Activated naive CD8-positive, alpha-beta T cell treated with anti-CD3 and anti-CD28 coated beads, Interleukin-2, amount 50 U/mL, for 24 hours (primary cell): ENCODE data around the gene KDR.

ENCODE experiments used
- ATAC-seq: fragments of 150-1000 bp; cut with Tn5 transposase; one replicate; pipeline ENCODE4 v1.10.0; 2021
- DNase-seq: peaks from one replicate; pipeline ENCODE4 v3.0.0; 2021
- H3K27ac Mint-ChIP-seq: one replicate; pipeline ENCODE4 v1.8.0; 2021; ENCODE audit warnings: mild to moderate bottlenecking, mixed read lengths
- H3K27me3 Mint-ChIP-seq: one replicate; pipeline ENCODE4 v1.8.0; 2021; ENCODE audit warnings: mixed read lengths
- H3K36me3 Mint-ChIP-seq: one replicate; pipeline ENCODE4 v1.8.0; 2021; ENCODE audit warnings: low read depth, mixed read lengths
- H3K4me1 Mint-ChIP-seq: one replicate; pipeline ENCODE4 v1.8.0; 2021; ENCODE audit warnings: mixed read lengths
- H3K4me3 Mint-ChIP-seq: one replicate; pipeline ENCODE4 v1.8.0; 2021; ENCODE audit warnings: mild to moderate bottlenecking, moderate library complexity, mixed read lengths
- H3K9me3 Mint-ChIP-seq: one replicate; pipeline ENCODE4 v1.8.0; 2021; ENCODE audit warnings: mixed read lengths

The KDR gene

DNA sequence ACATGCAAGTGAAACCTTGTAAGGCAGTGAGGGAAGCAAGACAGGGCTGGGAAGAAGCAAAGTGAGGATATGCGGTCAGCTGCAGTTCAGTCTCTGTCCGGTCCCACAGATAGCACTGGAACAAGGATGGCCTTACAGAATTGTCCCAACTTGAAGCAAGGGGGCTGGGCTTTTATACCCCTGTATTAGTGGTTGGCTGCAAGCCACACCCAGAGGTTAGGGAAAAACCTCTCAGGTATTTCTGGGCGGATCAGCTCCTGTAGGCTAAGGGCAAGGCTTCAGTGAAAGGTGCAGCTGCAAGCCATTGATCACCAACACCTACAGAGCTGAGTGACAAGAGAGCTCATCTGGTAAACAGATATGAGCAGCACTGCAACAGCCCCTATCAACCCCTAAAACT lies 89.0 kb downstream of the KDR start:
- no peak overlapping the region for H3K4me3 Mint-ChIP-seq
- H3K36me3 Mint-ChIP-seq, result no peaks in the 10 kb centered on the region
- ATAC-seq (no peak), DNase-seq (no peak)
- H3K27me3 Mint-ChIP-seq, result peaks cover 10% of the 10 kb centered on the region
- no peak overlapping the region for H3K27ac Mint-ChIP-seq
- no peaks in the 10 kb centered on the region for H3K4me1 Mint-ChIP-seq
- peaks cover 5% of the 10 kb centered on the region for H3K9me3 Mint-ChIP-seq

DNA sequence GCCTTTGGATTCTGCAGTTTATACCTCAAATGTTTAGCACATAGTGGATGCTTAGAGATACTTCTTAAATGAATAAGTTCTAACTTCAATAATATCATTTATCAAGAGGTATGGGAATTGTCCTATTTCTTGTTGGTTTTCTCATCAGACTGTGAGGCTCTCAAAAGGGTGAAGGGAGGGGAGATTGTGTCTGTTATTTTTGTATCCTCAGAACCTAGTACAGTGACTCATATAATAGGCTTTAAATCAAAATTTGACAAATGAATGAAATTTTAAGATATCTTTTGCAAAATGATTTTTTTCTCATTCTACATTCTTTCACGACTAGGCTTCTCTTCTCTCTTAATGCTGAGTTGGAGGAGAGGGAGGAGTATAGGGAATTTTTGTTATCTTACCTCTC lies 89.5 kb downstream of the KDR start:
- Mint-ChIP-seq H3K9me3 (peaks cover 5% of the 10 kb centered on the region), H3K36me3 (no peaks in the 10 kb centered on the region), H3K4me3 (no peak overlapping the region), H3K27ac (no peak overlapping the region), H3K4me1 (no peaks in the 10 kb centered on the region), H3K27me3 (peaks cover 10% of the 10 kb centered on the region)
- DNase-seq (no peak), ATAC-seq (no peak)

DNA sequence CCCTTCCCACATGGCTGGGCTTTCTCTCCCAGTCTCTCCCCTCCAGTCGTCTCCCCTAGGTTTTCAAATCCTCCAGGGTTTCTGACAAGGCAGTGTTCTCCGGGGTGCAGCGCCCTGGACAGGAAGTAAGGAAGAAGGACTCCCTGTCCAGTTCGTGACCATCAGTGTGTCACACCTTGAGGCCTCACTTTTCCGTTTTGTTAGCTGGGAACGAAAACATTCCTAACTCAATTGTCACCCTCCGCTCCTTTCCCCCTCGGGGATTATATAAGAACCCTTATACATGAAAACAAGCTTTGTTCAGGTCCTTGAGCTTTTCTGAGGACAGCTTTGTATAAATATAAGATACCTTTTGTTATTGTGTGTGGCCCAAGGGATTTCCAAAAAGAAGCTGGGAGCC lies 92.1 kb downstream of the KDR start:
- Mint-ChIP-seq H3K4me1 (no peaks in the 10 kb centered on the region), H3K9me3 (no peaks in the 10 kb centered on the region), H3K36me3 (no peaks in the 10 kb centered on the region), H3K4me3 (no peak overlapping the region), H3K27ac (no peak overlapping the region), H3K27me3 (peaks cover 11% of the 10 kb centered on the region)
- DNase-seq (no peak), ATAC-seq (no peak)

DNA sequence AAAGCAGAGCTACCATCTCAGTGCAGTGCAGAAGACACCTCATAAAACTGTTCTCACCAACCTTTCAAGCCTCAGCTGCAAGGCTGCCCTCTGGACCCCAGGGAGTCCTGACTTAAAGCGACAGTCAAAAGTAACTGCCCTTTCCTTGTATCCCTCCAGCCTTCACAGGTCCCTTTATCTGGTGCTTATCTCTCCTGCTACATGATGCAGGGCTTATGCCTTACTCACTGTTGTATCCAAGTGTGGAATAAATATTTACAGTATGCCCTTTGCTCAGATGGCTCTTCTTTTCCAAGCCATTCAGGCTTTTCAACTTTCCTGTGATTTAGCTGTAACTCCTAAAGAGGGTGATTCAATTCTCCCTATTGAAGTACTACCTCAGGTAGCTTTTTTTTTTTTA lies 92.6 kb downstream of the KDR start:
- Mint-ChIP-seq H3K27me3 (peaks cover 8% of the 10 kb centered on the region), H3K9me3 (no peaks in the 10 kb centered on the region), H3K4me3 (no peak overlapping the region), H3K4me1 (no peaks in the 10 kb centered on the region), H3K36me3 (no peaks in the 10 kb centered on the region), H3K27ac (no peak overlapping the region)
- ATAC-seq (no peak), DNase-seq (no peak)

DNA sequence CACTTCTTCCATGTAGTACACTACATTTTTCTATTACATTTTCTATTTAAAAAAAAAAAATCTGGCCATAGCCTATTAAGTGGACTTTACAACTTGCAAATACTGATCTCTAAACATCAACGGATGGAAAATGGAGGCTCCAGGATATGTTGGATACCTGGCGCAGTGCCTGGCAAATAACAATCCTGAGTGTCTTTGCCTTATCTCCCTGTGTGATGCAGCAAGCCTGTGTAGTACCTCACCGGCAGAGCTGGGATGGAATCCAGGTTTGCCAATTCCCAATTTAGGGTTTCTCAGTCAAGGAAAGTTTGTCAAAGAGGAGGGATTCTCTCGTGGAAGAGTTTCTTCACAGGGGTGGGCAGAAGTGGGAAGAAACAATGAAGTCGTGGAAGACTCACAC lies 93.2 kb downstream of the KDR start:
- no peak overlapping the region for H3K4me3 Mint-ChIP-seq
- peaks cover 10% of the 10 kb centered on the region for H3K27me3 Mint-ChIP-seq
- ATAC-seq, result no peak
- no peak for DNase-seq
- H3K27ac Mint-ChIP-seq, result no peak overlapping the region
- H3K36me3 Mint-ChIP-seq, result no peaks in the 10 kb centered on the region
- H3K4me1 Mint-ChIP-seq, result no peaks in the 10 kb centered on the region
- no peaks in the 10 kb centered on the region for H3K9me3 Mint-ChIP-seq

DNA sequence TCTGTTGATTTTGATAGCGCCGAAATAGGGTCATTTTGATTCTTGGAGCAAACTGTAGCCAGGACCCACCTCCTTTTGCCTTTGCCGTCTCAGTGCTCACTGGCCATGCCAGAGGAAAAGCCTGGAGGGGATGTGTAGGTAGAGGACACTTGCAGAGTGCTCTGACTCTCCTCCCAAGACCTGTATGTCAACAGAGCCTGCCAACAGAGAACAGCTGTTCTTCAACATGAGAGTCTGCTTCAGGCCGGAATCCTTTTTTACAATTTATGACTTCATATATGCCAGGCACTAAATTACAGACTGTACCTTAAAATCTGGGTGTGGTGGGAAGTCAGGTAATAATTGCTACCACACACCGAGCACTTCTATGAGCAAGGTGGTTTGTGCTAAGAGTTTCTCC lies 94.2 kb downstream of the KDR start:
- no peak for DNase-seq
- no peak for ATAC-seq
- H3K27ac Mint-ChIP-seq, result no peak overlapping the region

DNA sequence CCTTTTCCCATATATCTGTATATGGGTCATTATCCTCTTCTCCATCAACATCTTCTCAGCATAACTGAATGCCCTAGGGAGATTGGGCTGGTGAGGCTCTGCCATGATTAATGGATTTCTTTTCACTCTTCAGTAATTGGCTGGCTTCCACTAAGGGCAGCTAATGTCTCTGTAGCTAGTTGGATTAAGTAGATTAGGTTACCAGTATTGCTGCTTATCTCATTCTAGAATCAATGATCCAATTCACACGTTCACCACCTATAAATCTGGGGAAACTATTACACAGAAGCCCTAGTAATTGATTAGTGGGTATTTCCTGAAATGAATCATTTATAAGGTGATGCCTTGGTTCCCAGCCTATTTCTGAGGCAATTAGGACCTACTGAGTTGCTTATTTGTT lies 94.8 kb downstream of the KDR start:
- no peak overlapping the region for H3K27ac Mint-ChIP-seq
- DNase-seq (no peak), ATAC-seq (no peak)
- H3K36me3 Mint-ChIP-seq, result no peaks in the 10 kb centered on the region
- H3K4me3 Mint-ChIP-seq, result no peak overlapping the region
- H3K9me3 Mint-ChIP-seq, result no peaks in the 10 kb centered on the region
- H3K4me1 Mint-ChIP-seq, result no peaks in the 10 kb centered on the region
- H3K27me3 Mint-ChIP-seq, result peaks cover 10% of the 10 kb centered on the region

More for the DNA sequence above, 94.2 kb downstream of the KDR start:
- H3K4me3 Mint-ChIP-seq, result no peak overlapping the region
- H3K36me3 Mint-ChIP-seq, result no peaks in the 10 kb centered on the region
- peaks cover 10% of the 10 kb centered on the region for H3K27me3 Mint-ChIP-seq
- no peaks in the 10 kb centered on the region for H3K9me3 Mint-ChIP-seq
- no peaks in the 10 kb centered on the region for H3K4me1 Mint-ChIP-seq

DNA sequence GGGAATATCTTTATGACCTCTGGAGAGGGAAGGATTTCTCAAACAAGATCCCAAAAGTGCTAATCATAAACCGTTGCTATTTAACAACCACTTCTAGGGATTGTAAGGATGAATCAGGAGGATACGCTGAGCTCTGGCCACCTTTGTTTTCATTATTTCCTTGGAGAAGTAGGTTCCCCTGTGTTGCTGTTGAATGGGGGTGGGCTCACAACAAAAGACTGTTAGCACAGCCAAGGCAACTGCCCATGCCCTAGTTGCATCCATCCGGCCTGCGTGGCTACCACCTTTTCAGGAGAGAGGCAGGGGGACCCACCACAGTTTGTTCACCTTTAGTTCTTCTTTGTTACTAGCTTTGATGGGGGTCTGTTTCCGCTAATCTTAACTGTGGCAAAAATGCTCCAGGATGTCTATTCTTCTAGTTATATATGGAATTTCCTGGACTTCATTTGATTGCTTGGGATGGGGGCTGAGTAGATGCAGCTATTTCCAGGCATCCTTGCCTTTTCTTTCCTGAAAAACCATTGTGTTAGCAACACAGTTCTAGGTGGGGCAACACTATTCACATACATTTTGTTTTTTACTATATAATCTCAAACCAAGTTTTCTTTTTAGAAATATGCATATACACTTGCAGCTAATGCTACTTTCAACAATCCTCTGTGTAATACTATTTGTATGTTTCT lies 95.4 kb downstream of the KDR start:
- H3K27me3 Mint-ChIP-seq, result peaks cover 10% of the 10 kb centered on the region
- ATAC-seq, result no peak
- no peaks in the 10 kb centered on the region for H3K36me3 Mint-ChIP-seq
- no peak overlapping the region for H3K4me3 Mint-ChIP-seq
- H3K27ac Mint-ChIP-seq, result no peak overlapping the region
- no peak for DNase-seq
- H3K9me3 Mint-ChIP-seq, result no peaks in the 10 kb centered on the region
- H3K4me1 Mint-ChIP-seq, result no peaks in the 10 kb centered on the region

DNA sequence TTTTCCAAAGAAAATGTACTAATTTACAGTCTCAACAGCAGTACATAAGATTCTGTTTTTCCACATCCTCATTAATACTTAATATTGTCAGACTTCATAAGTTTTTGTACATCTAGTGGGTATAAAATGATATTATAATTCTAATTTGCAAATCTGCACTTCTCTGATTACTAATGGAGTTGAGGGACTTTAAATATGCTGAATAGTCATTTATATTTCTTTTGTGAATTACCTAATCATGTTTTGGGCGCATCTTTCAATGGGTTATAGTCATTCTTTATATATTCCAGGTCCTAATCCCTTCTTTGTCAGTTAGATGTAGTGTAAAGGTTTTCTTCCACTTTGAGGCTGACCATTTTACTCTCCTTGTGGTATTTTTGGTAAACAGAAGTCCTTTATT lies 96.1 kb downstream of the KDR start:
- Mint-ChIP-seq H3K4me3 (no peak overlapping the region), H3K27ac (no peak overlapping the region), H3K4me1 (no peaks in the 10 kb centered on the region), H3K9me3 (no peaks in the 10 kb centered on the region), H3K36me3 (no peaks in the 10 kb centered on the region), H3K27me3 (peaks cover 6% of the 10 kb centered on the region)
- ATAC-seq, result no peak
- DNase-seq, result no peak
